ENCODE measurements around the gene MED17.
A peak's percentile ranks its signal among the peaks of the same experiment; 100 is the strongest.
"Not testable (repeated sequence)": the region's sequence is repeated elsewhere in the genome, so short reads cannot be mapped to it uniquely, and the experiment has no call there.

MED17 gene

DNA sequence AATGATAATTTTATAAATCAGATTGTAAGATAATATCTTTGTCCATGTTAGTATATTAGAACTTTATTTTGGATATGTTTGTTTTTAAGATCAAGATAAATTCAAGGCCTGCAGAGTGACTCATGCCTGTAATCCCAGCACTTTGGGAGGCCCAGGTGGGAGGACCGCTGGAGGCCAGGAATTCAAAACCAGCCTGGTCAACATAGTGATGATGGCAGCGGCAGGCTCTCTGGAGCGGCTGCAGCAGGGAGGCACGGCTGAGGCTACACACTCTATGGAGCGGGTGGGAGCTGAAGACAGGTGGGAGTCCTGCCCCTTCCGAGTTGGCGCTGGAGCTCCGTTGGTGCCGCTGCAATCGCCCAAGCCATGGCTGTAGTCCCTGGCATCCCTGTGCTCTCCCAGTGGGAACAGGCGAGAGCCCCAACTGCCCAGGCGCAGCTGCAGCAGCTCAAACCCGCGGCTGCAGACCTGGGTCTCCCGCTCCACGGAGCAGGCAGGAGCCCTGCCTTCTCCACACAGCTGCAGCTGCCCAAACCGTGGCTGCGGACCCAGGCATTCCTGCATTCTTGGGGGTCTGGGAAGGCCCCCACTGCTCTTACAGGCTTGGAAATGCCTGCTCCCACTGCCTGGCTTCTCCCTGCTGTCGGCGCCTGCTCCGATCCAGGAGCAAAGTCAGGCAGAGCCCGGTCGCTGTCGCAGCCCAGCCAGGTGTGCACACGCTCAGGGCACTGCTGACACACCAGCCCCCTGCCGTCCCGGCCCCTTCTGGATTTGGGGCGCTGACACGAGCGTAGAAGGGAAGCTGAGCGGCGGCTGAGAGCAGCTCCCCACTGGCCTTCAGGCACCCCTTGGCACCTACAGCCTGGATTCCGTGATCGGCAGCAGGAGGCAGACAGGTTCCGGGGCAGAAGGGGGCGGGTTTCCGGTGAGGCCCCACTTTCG is 25.9 kb upstream of the MED17 start:
- no peak for DNase-seq (ENCODE audit: low read depth in 2 of 2)

DNA sequence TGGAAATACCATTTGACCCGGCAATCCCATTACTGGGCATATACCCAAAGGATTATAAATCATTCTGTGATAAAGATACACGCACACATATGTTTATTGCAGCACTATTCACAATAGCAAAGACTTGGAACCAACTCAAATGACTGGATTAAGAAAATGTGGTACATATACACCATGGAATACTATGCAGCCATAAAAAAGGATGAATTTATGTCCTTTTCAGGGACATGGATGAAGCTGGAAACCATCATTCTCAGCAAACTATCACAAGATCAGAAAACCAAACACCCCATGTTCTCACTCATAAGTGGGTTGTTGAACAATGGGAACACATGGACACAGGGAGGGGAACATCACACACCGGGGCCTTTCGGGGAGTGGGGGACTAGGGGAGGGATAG is 25.0 kb upstream of the MED17 start:
- not testable (repeated sequence) for DNase-seq (ENCODE audit: low read depth in 2 of 2)

- no peak for DNase-seq (ENCODE audit: low read depth in 2 of 2)
These were observed 22.2 kb upstream of the MED17 start for GRCh38 chr11:93761910-93762309.

DNA sequence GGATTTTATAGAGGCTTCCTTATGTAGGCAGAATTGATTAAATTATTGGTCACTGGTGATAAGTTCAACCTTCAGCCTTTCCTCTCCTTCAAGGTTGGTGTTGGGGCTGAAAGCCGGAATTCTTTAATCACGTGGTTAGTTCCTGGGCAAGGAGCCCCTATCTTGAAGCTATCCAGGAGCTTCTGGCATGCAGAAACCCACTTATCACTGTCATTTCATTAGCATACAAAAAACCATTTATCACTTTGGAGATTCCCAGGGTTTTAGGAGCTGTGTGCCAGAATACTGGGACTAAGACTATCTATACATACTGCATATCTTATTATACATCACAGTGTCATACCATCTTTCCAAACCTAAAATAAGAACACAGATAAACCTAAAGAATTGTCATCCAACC is 18.5 kb upstream of the MED17 start:
- DNase-seq (ENCODE audit: low read depth in 2 of 2) = no peak

- no peak for DNase-seq (ENCODE audit: low read depth in 2 of 2)
These were observed 17.6 kb upstream of the MED17 start for GRCh38 chr11:93766504-93766903.

GRCh38 chr11:93767018-93767417 is 17.1 kb upstream of the MED17 start:
- DNase-seq (ENCODE audit: low read depth in 2 of 2) = no peak

GRCh38 chr11:93770160-93770559 is 13.9 kb upstream of the MED17 start:
- DNase-seq (ENCODE audit: low read depth in 2 of 2) = no peak

DNA sequence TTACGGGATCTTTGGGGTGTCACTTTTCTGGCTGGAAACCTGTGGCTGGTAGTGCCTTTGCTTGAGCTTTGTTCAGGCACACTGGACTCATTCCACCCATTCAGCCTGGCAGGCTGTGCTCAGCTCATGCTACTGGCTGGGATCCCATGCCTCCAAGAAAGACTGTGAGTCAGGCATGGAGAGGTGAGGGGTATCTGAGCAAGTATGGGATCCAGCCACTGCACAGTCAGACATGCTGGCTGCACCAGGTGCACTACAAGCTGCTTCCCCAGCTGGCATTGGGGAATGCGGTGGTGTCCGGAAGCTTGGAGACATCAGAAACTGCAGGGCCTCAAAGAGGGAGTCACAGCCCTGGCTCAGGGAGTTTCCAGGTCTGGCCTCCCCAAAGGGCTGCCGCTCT is 12.0 kb upstream of the MED17 start:
- DNase-seq (ENCODE audit: low read depth in 2 of 2) = no peak

GRCh38 chr11:93773045-93773477 is 11.0 kb upstream of the MED17 start:
- no peak for DNase-seq (ENCODE audit: low read depth in 2 of 2)

- no peak for DNase-seq (ENCODE audit: low read depth in 2 of 2)
These were observed 10.4 kb upstream of the MED17 start for GRCh38 chr11:93773601-93774200.

- not testable (repeated sequence) for DNase-seq (ENCODE audit: low read depth in 2 of 2)
These were observed 9.5 kb upstream of the MED17 start for GRCh38 chr11:93774560-93774959.

GRCh38 chr11:93775289-93775688 is 8.8 kb upstream of the MED17 start:
- peak in 1 of 2 donors; percentile 7 for DNase-seq (ENCODE audit: low read depth in 2 of 2)

DNA sequence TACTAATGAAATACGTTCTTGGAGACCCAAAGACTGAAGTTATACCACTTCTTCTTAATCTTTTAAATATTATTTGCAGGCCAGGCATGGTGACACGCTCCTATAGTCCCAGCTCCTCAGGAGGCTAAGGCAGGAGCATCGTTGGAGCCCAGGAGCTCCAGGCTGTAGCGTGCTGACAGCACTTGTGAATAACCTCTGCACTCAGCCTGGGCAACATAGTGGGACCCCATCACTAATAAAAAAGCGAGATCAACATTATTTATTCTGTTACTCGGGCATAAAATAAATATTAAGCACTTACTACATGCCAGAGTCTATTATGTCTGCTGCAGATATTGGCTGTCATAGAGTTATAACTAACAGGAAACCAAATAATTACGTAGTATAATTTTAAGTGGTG is 720 bp upstream of the MED17 start:
- DNase-seq (ENCODE audit: low read depth in 2 of 2) = no peak

- DNase-seq (ENCODE audit: low read depth in 2 of 2) = no peak
These were observed 327 bp upstream of the MED17 start for GRCh38 chr11:93783765-93784144.

DNA sequence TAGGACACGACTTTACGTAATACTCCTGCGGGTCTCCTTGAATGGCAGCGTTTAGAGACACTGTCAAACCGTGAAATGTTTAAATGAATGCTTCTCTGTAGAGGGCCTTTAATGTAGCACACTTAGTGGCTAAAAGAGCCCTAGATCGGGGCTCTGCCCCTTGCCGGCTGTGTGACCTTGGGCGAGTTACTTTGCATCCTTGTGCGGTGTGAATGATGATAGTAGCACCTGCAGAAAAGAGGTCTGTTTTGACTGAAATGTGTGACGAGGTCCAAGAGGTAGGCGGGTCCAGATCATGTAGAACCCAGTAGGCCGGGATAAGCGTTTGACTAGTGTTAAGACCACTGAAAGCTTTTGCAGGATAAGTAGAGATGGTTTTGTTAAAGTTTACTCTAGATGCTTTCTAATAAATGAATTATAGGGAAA is 866 bp downstream of the MED17 start:
- DNase-seq (ENCODE audit: low read depth in 2 of 2) = peak; percentile 3 to 10

- DNase-seq (ENCODE audit: low read depth in 2 of 2) = no peak
These were observed 7.4 kb downstream of the MED17 start for GRCh38 chr11:93791493-93791892.

- DNase-seq (ENCODE audit: low read depth in 2 of 2) = no peak
These were observed 12.6 kb downstream of the MED17 start for GRCh38 chr11:93796441-93797231.

- DNase-seq (ENCODE audit: low read depth in 2 of 2) = no peak
These were observed 17.3 kb downstream of the MED17 start for GRCh38 chr11:93801366-93801765.

DNA sequence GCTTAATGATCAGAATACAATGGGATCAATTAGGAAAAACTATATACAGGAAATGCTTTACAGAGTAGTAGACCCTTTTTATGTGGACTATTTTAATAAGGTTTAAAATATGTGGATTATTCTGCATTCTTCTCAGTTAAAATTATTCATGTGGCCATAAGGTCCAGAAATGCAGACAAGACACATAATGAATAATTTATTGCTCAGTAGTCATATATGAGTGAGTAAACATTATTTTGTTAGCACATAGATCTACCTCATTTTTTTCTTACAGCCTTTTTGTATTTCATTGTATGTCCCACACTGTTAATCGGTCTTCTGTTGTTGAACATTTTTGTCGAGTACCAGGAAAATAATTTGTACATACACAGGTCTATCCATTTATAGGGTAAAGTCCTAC is 20.8 kb downstream of the MED17 start:
- DNase-seq (ENCODE audit: low read depth in 2 of 2) = no peak

DNA sequence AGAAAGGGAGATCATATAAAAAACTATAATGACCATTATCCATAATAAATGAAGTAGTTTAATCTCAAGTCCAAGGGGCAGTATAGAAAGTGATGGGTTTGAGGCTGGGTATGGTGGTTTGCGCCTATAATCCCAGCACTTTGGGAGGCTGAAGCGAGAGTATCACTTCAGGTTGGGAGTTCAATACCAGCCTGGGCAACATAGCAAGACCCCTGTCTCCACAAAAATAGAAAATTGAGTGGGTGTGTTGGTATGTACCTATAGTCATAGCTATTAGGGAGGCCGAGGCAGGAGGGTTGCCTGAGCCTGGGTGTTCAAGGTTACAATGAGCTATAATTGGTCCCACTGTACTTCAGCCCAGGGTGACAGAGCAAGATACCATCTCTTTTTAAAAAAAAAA is 23.9 kb downstream of the MED17 start:
- no peak for DNase-seq (ENCODE audit: low read depth in 2 of 2)

DNA sequence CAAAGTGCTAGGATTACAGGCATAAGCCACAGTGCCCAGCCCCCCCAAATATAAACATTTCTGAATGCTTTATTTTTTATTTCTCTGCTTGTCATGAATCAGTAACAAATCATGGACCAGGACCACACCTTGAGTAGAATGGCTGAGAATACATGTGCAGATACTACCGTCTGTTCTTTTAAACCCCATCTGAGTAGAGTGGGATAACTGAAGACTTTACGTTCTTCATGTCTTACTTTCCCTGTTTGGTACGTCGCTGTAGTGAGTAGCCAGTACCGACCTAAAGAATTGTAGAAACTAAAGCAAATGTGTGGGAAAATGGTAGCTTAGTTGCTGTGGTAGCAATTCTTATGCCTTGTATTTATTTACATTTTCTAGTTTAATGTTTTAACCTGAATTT is 29.9 kb downstream of the MED17 start:
- no peak for DNase-seq (ENCODE audit: low read depth in 2 of 2)

- DNase-seq (ENCODE audit: low read depth in 2 of 2) = no peak
These were observed 31.0 kb downstream of the MED17 start for GRCh38 chr11:93814966-93815633.

Data from stimulated activated CD4-positive, alpha-beta T cell treated with anti-CD3 and anti-CD28 coated beads, Interleukin-15, amount 100 ng/mL, for 48 hours (primary cell).